ENCODE data around the gene LMAN2L.

LMAN2L gene

GRCh38 chr2:96702098-96702785, 37.6 kb downstream of the LMAN2L start:
- DNase-seq, result no peak

DNA sequence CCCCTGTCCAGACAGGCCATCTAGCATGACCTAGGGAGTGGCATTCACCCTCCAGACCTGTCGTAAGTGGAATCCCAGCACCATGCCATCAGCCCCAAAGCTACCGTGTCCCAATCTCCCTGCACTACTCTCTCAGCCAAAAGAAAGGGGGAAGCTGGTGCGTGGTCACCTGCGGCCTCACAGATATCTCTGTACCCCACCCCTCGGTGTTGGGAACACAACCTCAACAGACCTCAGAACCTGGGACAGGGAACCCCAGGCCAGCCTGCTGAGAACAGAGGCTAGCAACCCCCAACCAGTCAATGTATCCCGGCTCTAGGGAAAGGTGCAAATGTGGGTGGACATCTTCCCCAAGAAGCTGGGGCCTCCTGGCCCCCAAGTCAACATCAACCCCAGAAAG, 38.2 kb downstream of the LMAN2L start:
- DNase-seq, result no peak

DNA sequence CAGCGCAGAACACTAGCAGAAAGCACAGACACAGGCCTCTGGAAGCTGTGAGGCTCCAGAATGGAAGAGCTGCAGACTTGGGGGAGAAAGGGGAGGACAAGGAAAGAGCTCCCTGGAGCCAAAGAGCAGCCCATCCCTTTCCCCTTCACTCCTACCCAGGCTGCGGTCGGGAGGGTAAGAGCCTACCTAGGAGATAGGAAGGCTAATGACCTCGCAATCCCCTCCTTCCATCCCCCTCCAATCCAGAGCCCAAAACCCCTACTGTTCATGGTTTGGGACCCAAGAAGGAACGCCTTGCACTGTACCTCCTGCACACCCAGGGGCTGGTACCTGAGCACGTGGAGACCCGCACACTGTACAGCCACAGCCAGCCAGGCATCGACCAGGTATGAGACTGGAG, 39.8 kb downstream of the LMAN2L start:
- DNase-seq, result no peak

DNA sequence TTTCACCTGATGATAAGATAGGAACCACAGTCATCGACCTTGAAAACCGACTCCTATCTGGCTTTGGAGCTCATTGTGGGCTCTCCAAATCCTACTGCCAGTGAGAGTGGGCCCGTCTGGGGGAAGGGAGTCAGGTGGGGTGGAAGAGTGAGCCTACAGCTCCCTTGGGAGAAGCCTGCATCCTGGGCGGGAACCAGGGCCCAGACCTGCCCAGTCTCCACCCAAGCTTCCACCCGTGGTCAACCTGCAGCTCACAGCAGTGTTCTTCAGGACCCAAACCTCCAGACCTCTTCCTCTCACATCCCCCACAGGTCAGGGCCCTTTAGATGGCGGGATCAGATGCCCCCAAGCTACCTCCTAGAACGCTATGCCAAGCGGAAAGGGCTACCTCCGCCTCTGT, 40.2 kb downstream of the LMAN2L start:
- no peak for DNase-seq

DNA sequence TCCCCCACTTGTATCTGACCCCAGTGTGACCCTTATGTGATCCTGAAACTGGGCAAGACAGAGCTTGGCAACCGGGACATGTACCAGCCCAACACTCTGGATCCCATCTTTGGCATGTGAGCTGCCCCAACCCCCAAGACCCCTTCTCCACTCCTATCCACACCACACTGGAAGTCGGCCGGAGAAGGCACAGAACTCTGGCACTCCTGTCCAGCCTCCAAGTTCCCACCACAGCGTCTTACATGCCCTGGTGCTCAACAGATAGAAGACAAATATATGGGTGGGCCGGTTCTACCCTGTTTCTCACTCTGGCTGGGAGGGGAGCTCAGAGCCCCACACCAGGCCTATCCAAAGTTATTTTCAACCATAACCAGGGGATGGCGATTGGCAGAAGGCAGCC, 40.8 kb downstream of the LMAN2L start:
- no peak for DNase-seq

DNA sequence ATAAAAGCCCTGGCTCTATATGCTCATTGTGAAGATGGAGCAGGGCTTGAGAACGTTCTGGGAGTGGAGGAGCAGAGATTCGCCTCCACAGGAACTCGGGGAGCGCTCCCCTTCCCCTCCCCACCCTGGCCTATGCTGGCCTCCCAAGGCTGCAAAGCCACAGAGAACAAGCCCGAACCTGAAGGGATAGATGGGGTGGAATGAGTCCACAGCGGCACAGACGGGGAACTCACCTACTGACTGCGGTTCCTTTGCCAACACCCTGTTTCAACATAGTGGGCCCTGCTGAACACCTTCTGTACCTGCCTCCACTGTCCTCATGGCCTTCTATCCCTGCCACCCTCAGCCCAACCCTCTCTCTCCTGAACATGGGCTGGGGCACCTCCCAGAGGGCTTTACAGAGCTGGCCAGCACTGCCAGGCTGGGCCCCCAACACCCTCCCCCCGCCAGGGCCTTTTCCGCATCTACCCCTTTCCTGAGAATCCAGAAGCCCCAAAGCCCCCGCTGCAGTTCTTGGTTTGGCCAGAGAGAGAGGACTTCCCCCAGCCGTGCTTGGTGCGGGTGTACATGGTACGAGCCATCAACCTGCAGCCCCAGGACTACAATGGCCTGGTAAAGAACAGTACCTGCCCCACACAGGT, 41.5 kb downstream of the LMAN2L start:
- no peak for DNase-seq

GRCh38 chr2:96697476-96697875, 42.4 kb downstream of the LMAN2L start:
- DNase-seq, result no peak

GRCh38 chr2:96695602-96696001, 44.3 kb downstream of the LMAN2L start:
- DNase-seq, result no peak

DNA sequence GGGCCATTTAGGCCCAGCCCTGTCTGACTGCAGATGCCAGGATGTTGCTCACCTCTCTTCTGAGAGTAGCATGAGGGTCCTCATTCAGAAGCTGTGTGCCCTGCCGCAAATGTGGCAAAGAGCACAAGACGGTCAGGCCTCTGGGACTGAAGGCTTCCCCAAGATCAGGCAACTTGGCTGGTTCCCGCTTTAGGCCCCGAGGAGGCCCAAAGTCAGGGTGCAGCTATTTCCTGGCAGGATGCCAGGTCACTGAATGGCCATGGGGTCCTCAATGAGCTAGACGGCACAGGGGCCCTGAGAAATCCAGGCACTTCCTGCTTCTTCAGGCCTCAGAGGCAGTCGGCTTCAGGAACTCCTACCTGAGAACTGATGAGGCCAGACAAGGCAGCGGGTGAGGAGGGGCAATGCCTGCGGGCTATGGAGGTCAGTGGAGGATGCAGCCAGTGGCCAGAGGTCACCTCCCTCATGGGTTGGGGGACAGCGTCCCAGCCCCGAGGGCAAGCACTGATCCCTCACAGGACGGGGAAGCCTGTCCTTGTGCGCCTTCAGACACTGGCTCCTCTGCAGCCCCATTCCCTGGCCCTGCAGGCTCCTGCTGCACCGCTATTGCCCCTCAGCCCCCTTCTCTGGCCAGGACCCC, 44.9 kb downstream of the LMAN2L start:
- no peak for DNase-seq

GRCh38 chr2:96694279-96694678, 45.6 kb downstream of the LMAN2L start:
- DNase-seq, result no peak

GRCh38 chr2:96693286-96694200, 46.3 kb downstream of the LMAN2L start:
- no peak for DNase-seq

DNA sequence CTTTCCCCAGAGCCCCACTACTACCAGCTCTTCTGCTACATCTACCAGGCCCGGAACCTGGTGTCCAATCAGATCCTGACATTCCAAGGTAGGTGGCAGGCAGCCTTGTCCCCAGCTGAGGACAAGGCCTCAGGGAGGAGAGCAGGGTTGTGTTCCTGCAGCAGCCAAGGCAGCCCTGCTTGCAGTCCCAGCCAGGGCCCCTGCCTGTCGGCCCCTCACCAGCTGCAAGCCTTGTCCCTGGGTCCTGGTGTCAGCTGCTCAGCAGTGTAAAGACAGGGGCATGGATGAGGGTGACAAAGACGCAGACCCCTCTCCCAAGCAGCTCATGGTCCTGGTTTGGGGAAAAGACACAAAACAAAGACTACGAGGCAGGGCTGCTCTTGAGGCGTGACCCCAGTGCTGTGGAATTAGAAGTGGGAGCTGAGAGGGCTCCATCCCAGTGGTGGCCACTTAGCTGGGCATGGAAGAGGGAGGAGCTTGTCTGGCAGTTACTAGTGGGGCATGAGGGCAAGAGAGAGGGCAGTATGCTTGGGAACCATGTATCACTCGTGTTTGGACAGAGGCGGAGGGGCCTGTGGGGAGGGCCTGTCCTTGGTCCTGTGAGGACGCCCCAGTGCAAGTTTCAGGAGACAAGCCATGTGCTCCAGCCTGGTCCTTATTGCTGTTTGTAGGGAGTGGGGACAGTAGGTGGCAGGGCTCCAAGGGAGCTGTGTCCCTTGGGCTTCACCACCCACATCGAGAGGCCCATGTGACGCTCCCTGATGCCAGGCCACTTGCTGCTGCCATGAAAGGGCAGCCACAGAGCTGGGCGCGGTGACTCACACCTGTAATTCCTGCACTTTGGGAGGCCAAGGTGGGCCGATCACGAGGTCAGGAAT, 47.5 kb downstream of the LMAN2L start:
- no peak for DNase-seq

- DNase-seq, result no peak
Observed at GRCh38 chr2:96691022-96691612, 48.7 kb downstream of the LMAN2L start.

- no peak for DNase-seq
Observed at GRCh38 chr2:96690306-96691021, 49.4 kb downstream of the LMAN2L start.

GRCh38 chr2:96689431-96689991, 50.4 kb downstream of the LMAN2L start:
- no peak for DNase-seq

DNA sequence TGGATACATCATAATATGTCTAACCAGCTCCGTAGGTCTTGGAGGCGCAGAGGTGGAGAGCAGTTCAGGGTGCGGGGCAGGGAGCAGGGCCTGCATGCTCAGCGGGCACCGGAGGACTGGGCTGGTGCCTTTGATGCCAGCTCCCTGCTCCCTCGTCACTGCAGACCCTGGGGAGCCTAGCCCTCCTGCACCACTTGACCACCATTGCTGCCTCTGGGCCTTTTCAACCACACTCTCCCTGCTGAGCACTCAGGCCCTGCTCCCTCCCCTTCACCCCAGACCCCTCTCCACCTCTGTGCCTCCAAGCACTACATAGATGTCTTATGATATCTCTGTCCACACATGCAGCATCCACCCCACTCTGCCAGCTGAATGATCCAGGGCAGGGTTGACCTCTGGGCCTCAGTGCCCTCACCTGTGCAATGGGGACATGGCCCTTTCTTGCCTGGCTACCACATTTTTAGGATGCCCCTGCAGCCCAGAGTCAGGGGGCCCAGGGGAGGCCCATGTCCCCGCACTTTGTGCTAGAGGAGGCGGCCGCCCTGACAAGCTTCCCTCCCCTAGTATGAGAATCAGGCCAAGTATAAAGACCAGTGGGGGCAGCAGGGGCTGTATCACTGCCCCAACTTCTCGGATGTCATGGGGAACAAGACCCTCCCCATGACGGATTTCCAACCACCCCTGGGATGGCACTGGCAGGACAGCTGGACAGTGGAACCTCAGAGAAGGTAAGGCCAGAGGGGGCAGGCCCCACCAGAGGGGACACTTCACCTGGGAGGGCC, 51.0 kb downstream of the LMAN2L start:
- no peak for DNase-seq

DNA sequence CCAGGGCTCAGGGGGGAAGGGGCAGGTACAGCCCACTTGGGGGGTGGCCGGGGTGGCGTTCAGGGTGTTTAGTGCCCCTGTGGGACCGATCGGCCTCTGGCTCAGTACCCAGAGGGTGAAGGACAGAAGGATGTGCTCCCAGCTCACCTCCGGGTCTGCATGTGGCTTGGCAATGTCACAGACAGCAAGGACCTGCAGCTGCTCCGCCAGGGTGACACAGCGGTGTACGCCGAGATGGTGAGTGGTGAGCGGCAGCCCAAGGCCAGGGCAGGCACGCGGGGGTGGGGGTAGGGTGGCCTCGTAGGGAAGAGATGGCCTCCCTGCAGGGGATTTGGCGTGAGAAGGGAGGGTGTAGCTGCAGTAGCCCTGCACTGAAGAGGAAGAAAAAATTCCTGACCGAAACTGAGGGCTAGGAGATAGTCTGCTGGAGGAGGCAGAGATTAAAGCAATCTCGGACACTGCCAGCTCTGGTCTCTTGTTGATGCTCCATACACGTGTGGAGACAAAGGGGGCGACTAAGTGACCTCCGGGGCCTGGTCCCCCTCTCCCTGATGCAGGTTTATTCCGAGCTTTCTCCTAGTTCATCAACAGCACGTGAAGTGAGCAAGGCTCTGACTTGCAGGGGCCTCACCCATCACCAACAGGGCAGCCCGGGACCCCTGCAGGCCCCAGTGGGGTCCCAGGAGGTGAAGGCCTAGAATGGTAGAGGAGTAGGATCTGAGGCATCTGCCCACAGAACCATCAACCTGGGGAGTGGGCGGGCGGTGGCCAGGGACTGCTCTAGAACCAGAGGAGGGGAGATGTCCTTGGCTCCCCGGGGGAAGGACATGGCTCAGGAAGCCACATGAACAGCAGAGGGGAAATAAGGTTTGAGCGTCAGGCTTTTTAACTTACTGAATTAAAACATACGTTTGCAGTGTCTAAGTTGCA, 51.9 kb downstream of the LMAN2L start:
- no peak for DNase-seq

- no peak for DNase-seq
Observed at GRCh38 chr2:96687266-96687665, 52.6 kb downstream of the LMAN2L start.
